ENCODE measurements around the gene FLNC. TPM values are rescaled to one million over a fixed set of nuclear protein-coding genes. Genes with fewer than 3 reads are reported as not detected.

FLNC gene
- total and polyA plus RNA-seq, 2 experiments from 2014 or later = 74.0 to 304 TPM

GRCh38 chr7:128867241-128867640, 37.0 kb downstream of the FLNC start:
- TF ChIP-seq EZH2phosphoT487 (IDR thresholded peaks at IDR 0.05; ENCODE audit: insufficient read depth, low read depth) = no peak
- H3K36me3 ChIP-seq (ENCODE audit: low read depth) = no peaks in the 10 kb centered on the region
- no peak overlapping the region for H2AFZ ChIP-seq
- H3K27ac ChIP-seq = no peak overlapping the region
- peaks cover 8% of the 10 kb centered on the region; the same call in 1 of the 2 replicates for H3K4me1 ChIP-seq (ENCODE audit: insufficient read depth)
- in situ Hi-C loops (cut with MboI) = no loop called here
- H3K27me3 ChIP-seq (replicated peaks; ENCODE audit: insufficient read depth) = peaks cover 5% of the 10 kb centered on the region; the same call in 1 of the 2 replicates
- DNase-seq = no peak
- no peaks in the 10 kb centered on the region for H4K20me1 ChIP-seq (ENCODE audit: insufficient read depth)
- no peak overlapping the region for H3K4me2 ChIP-seq (ENCODE audit: unreplicated experiment)
- no peaks in the 10 kb centered on the region for H3K9me3 ChIP-seq (ENCODE audit: low read depth)
- peaks cover 28% of the 10 kb centered on the region for H3K79me2 ChIP-seq (ENCODE audit: insufficient read depth)
- no peak overlapping the region for H3K9ac ChIP-seq
- peaks cover 16% of the 10 kb centered on the region; the same call in 1 of the 2 replicates for H3F3A ChIP-seq (ENCODE audit: insufficient read depth)
- no peaks in the 10 kb centered on the region for H3K9me2 ChIP-seq (ENCODE audit: insufficient read depth)
- 80 to 94% methylated on average over 4 of the region's 4 CpGs for WGBS, 2 experiments (ENCODE audit: low coverage in 1 of 2, low lambda C conversion rate in 2 of 2, missing lambda C conversion rate in 2 of 2)
- H3K4me3 ChIP-seq = no peak overlapping the region

- H3K27ac ChIP-seq = no peak overlapping the region
- 0 out of 2 replicates have a peak, but pooled peaks cover 15% of the 10 kb centered on the region for H3F3A ChIP-seq (ENCODE audit: insufficient read depth)
- H3K36me3 ChIP-seq (ENCODE audit: low read depth) = no peaks in the 10 kb centered on the region
- peaks cover 25% of the 10 kb centered on the region for H3K79me2 ChIP-seq (ENCODE audit: insufficient read depth)
- WGBS, 2 experiments (ENCODE audit: low coverage in 1 of 2, low lambda C conversion rate in 2 of 2, missing lambda C conversion rate in 2 of 2) = 80 to 88% methylated on average over 11 of the region's 11 CpGs
- no peaks in the 10 kb centered on the region for H4K20me1 ChIP-seq (ENCODE audit: insufficient read depth)
- H3K9me3 ChIP-seq (ENCODE audit: low read depth) = no peaks in the 10 kb centered on the region
- H3K4me2 ChIP-seq (ENCODE audit: unreplicated experiment) = no peak overlapping the region
- no peaks in the 10 kb centered on the region for H3K9me2 ChIP-seq (ENCODE audit: insufficient read depth)
- no peak overlapping the region for H3K4me3 ChIP-seq
- H3K27me3 ChIP-seq (replicated peaks; ENCODE audit: insufficient read depth) = peaks cover 5% of the 10 kb centered on the region; the same call in 1 of the 2 replicates
- TF ChIP-seq EZH2phosphoT487 (IDR thresholded peaks at IDR 0.05; ENCODE audit: insufficient read depth, low read depth) (no peak), EZH2 (IDR thresholded peaks at IDR 0.05; ENCODE audit: insufficient read depth, poor library complexity, severe bottlenecking) (no peak)
- in situ Hi-C loops (cut with MboI) = no loop called here
- H3K9ac ChIP-seq = no peak overlapping the region
- no peak overlapping the region for H2AFZ ChIP-seq
- no peak for DNase-seq
- H3K4me1 ChIP-seq (ENCODE audit: insufficient read depth) = peaks cover 8% of the 10 kb centered on the region; the same call in 1 of the 2 replicates
These were observed 37.8 kb downstream of the FLNC start for GRCh38 chr7:128867842-128868623.

GRCh38 chr7:128868624-128869137, 38.5 kb downstream of the FLNC start:
- peak overlapping the region; percentile 72 for H3K4me2 ChIP-seq (ENCODE audit: unreplicated experiment)
- peak overlapping the region; percentile 64 for H3K4me3 ChIP-seq
- no peak overlapping the region for H3K27ac ChIP-seq
- WGBS, 2 experiments (ENCODE audit: low coverage in 1 of 2, low lambda C conversion rate in 2 of 2, missing lambda C conversion rate in 2 of 2) = 53 to 66% methylated on average over 11 to 13 of the region's 13 CpGs
- H3K27me3 ChIP-seq (replicated peaks; ENCODE audit: insufficient read depth) = peaks cover 5% of the 10 kb centered on the region; the same call in 1 of the 2 replicates
- no peaks in the 10 kb centered on the region for H3K9me3 ChIP-seq (ENCODE audit: low read depth)
- H3K79me2 ChIP-seq (ENCODE audit: insufficient read depth) = peaks cover 18% of the 10 kb centered on the region
- H3K9me2 ChIP-seq (ENCODE audit: insufficient read depth) = no peaks in the 10 kb centered on the region
- H2AFZ ChIP-seq = no peak overlapping the region; the same call in 1 of the 2 replicates
- H4K20me1 ChIP-seq (ENCODE audit: insufficient read depth) = no peaks in the 10 kb centered on the region
- in situ Hi-C loops (cut with MboI) = no loop called here
- 0 out of 2 replicates have a peak, but pooled peaks cover 15% of the 10 kb centered on the region for H3F3A ChIP-seq (ENCODE audit: insufficient read depth)
- TF ChIP-seq EZH2 (IDR thresholded peaks at IDR 0.05; ENCODE audit: insufficient read depth, poor library complexity, severe bottlenecking) = no peak
- TF ChIP-seq EZH2phosphoT487 (IDR thresholded peaks at IDR 0.05; ENCODE audit: insufficient read depth, low read depth) = no peak
- H3K9ac ChIP-seq = no peak overlapping the region
- DNase-seq = peak; percentile 17
- H3K36me3 ChIP-seq (ENCODE audit: low read depth) = no peaks in the 10 kb centered on the region
- peaks cover 7% of the 10 kb centered on the region; the same call in 1 of the 2 replicates for H3K4me1 ChIP-seq (ENCODE audit: insufficient read depth)

GRCh38 chr7:128869138-128869943, 39.1 kb downstream of the FLNC start:
- H3K9me2 ChIP-seq (ENCODE audit: insufficient read depth) = no peaks in the 10 kb centered on the region
- H3K9me3 ChIP-seq (ENCODE audit: low read depth) = no peaks in the 10 kb centered on the region
- peaks cover 12% of the 10 kb centered on the region for H3K79me2 ChIP-seq (ENCODE audit: insufficient read depth)
- no peaks in the 10 kb centered on the region for H4K20me1 ChIP-seq (ENCODE audit: insufficient read depth)
- H2AFZ ChIP-seq = peak overlapping the region; percentile 37
- peaks cover under 1% of the 10 kb centered on the region; the same call in 1 of the 2 replicates for H3K4me1 ChIP-seq (ENCODE audit: insufficient read depth)
- H3K36me3 ChIP-seq (ENCODE audit: low read depth) = no peaks in the 10 kb centered on the region
- H3K27me3 ChIP-seq (replicated peaks; ENCODE audit: insufficient read depth) = peaks cover 5% of the 10 kb centered on the region; the same call in 1 of the 2 replicates
- peak; percentile 72 for DNase-seq
- 0 out of 2 replicates have a peak, but pooled peaks cover 15% of the 10 kb centered on the region for H3F3A ChIP-seq (ENCODE audit: insufficient read depth)
- in situ Hi-C loops (cut with MboI) = no loop called here
- peak overlapping the region; percentile 72 for H3K4me2 ChIP-seq (ENCODE audit: unreplicated experiment)
- no peak overlapping the region for H3K27ac ChIP-seq
- WGBS, 2 experiments (ENCODE audit: low coverage in 1 of 2, low lambda C conversion rate in 2 of 2, missing lambda C conversion rate in 2 of 2) = 2 to 3% methylated on average over 63 to 66 of the region's 86 CpGs
- TF ChIP-seq EZH2 (IDR thresholded peaks at IDR 0.05; ENCODE audit: insufficient read depth, poor library complexity, severe bottlenecking) = no peak
- TF ChIP-seq EZH2phosphoT487 (IDR thresholded peaks at IDR 0.05; ENCODE audit: insufficient read depth, low read depth) = no peak
- H3K9ac ChIP-seq = peak overlapping the region; percentile 35; the same call in 1 of the 2 replicates
- H3K4me3 ChIP-seq = peak overlapping the region; percentile 64
